HL-60/S4 treated with retinoic acid at 250 ng/mL for 4 days and 3 days (cell line): ENCODE measurements around the gene RAPGEF6.

Experiments used
- in situ Hi-C: fragments of 300-500 bp; cut with MboI; formaldehyde crosslinking; loops from 2 replicates; pipeline ENCODE4 v1.7.0; 2022; ENCODE audit warnings: low sequenced_read_pairs

Gene RAPGEF6

DNA sequence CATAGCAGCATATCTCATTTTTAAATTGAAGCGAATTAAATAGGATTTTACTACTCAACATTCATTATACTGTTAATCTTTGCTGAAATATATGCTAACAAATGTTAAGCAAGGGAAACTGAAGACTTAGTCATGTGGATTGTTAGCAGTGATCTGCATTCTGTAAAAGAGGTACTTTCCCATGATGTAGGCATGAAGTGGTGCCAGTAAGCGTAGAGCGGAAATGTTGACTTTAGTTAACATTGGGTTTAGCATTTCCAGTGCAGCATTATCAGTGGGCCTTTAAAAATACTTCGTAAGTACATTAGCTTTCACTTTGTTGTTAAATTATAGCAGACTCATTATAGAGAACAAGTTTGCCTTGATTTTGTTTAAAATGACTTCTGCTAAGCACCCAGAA is 240.9 kb downstream of the RAPGEF6 start:
- in situ Hi-C loops = loop anchor here (25.0 kb wide), 1 partner anchor 232 kb away; the partner anchor contains the start of genes HINT1 and LYRM7

DNA sequence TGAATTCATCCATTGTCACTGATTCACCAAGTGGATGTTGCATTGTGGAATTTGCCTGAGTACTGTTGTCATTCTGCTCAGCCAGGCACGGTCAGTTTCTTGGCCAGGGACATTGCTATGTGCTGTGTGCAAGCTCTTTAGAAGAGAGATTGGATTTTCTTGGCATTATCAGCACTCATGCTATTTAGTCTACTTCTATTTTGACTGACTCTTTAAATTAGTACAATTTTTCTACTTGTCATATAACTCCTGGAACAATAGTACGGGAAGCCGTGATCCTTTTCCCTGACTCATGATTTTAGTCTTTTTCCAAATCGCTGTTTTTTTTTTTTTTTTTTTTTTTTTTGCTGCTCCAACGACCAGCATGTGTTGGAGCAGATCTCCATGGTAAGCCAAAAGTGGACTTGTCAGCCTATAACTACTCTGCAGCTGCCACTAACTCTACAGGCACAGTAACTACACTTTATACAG is 241.5 kb downstream of the RAPGEF6 start:
- in situ Hi-C loops = loop anchor here (25.0 kb wide), 1 partner anchor 231 kb away; the partner anchor contains the start of genes HINT1 and LYRM7

DNA sequence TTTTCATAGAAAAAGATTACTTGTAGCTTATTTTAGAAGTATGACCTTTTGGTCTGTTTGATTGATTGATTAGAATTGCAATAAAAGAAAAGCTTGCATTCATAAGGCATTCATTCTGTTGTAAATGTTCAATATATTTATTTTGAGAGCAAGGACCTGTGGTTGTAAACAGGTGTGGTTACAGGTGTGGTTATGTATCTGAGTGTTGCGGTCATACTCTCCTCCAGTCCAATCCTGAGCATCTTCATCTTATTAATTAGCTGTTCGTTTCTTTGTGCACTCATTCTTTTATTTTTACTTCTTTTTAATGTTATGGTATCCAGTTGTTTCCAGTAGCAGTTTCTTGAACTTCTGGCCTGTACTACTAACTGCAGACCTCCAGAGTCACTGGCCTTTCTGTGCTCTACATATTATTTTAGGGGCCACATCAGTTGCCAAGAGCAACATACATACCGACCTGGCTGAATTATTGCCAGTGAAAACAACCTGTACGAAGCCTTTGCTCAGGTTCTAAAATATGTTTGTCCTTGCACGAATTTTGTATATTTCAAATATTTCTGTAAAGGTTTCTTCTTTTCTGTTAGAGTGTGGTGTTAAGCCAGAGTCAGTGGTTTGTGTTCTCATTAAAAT is 242.4 kb downstream of the RAPGEF6 start:
- in situ Hi-C loops = loop anchor here (25.0 kb wide), 1 partner anchor 230 kb away; the partner anchor contains the start of genes HINT1 and LYRM7

DNA sequence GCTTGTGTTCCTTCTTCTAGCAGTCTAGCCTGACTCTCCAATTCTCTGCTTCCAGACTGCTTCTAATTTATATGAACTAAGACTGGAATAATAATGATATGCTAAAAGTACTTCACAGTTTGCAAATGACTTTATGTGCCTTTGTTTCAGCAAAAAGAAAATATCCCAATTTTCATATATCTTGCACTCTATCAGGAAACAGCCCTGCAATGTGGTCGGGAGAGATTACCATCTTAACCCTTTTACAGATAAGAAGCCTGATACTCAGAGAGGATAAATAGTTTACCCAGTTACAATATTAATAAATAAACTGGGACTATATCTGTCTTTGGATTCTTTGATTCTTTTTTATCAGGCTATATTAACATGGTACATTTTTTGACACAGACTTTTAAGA is 245.2 kb downstream of the RAPGEF6 start:
- in situ Hi-C loops = loop anchor here (25.0 kb wide), 1 partner anchor 228 kb away; the partner anchor contains the start of genes HINT1 and LYRM7

DNA sequence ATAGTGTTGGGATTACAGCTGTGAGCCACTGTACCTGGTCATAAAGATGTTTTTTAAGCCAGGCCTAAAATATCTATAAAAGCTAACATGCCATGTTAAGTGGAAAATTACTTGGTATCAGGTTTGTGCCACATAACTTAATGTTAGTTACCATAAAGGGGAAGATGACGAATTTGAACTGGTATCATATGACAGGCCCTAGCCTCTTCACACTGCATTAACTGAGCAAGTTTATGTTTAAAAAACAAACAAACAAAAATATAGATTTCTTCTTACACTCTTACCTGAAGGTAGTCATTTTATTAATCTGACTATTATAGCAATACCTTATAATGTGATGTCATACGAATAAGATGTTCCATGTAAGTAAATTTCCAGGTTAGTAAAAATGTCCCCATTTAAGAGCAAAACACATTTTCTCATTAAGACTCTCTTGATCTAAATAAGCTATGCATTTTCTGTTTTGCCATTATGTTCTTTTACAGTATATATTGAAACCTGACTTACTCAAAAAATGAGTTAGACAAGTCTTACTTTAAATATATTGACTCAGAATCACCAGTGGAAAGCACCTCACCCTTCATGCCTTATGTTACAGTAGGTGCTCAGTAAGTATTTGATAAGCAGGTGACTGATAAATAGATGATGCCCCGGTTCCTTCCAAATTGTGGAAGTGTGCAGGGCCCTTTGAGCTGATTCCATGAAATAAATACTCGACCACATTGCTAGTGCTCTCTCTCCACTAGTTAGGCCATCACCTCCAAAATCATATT is 245.7 kb downstream of the RAPGEF6 start:
- in situ Hi-C loops = loop anchor here (25.0 kb wide), 1 partner anchor 227 kb away; the partner anchor contains the start of genes HINT1 and LYRM7

DNA sequence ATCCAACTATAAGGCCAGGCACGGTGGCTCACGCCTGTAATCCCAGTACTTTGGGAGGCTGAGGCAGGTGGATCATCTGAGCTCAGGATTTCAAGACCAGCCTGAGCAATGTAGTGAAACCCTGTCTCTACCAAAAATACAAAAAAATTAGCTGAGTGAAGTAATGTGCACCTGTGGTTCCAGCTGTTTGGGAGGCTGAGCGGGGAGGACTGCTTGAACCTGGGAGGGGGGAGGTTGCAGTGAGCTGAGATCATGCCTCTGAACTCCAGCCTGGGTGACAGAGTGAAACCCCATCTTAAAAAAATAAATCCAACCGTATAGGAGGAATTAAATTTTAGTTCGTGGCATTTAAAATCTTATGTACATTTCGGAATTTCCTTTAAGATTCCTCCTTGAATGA is 247.8 kb downstream of the RAPGEF6 start:
- in situ Hi-C loops = loop anchor here (25.0 kb wide), 1 partner anchor 225 kb away; the partner anchor contains the start of genes HINT1 and LYRM7

DNA sequence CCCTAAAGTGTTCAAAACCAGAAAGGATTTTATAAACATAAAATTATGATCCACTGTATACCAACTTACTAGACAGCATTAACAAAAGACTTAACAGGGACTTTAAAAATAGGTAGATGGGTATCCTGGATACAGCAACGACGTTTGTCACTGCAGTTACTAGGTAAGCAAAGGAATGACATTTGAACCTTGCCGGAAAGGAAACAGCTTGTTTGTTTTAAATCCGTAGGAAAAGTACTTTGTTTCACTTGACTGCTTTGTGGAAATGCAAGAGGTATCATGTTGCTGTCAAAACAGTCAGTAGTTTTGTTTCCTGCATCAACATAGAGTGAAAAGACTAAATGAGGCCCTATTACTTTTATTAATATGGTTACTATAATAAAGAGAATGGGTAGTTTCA is 248.2 kb downstream of the RAPGEF6 start:
- in situ Hi-C loops = loop anchor here (25.0 kb wide), 1 partner anchor 224 kb away; the partner anchor contains the start of genes HINT1 and LYRM7

DNA sequence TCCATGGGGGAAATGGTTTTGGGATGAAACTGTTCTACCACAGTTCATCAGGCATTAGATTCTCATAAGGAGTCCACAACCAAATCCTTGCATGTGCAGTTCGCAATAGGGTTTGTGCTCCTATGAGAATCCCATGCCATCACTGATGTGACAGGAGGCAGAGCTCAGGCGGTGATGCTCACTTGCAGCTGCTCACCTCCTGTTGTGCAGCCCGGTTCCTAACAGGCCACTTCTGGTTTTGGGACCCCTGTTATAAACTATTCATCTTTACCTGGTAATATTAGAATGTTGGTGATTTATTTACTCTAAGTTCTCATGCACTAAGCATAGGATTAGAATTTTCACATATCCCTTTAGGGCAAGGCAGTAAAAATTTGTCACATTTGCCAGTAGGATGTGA is 248.9 kb downstream of the RAPGEF6 start:
- in situ Hi-C loops = loop anchor here (25.0 kb wide), 1 partner anchor 224 kb away; the partner anchor contains the start of genes HINT1 and LYRM7

DNA sequence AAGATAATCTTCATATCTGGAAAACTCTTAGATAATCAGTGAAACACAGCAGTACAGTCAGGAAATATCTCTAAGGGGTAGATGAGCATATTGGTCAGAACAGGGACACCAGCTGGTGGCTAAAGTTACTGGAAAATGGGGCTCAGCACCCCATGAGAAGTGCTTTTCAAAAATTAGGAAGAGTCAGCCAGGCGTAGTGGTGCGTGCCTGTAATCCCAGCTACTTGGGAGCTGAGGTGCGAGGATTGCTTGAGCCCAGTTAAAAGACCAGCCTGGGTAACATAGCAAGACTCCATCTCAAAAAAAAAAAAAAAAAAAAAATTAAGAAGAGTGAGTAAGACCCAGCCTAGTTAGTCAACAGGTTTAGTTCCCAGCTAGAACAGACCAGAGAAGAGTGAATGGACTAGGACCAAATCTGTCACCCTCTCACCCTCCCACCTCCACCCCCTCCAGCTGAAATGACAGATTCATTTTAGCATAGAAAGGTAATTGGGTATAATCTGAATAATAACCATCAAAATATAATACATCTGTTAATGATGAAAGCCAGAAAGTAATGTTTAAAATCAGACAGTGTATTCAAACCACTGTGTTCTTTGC is 250.3 kb downstream of the RAPGEF6 start:
- in situ Hi-C loops = loop anchor here (25.0 kb wide), 1 partner anchor 222 kb away; the partner anchor contains the start of genes HINT1 and LYRM7

DNA sequence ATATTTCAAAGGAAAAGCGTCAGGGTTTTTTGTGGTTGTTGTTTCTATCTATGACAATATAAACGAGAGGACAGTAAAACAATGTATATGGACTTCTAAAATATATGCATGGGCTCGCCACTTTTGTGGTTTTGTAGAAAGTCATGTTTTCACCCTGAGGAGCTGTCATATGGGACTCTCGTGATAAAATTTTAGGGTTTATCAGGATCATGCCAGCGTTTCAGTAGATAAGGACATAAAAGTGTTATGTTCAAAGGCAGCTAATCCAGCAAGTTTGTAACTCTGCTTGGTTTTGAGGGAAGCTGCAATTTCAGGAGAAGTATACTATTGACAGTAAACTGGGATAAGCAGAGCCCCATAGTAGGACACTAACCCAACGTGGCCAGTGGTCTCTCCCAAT is 250.9 kb downstream of the RAPGEF6 start:
- in situ Hi-C loops = loop anchor here (25.0 kb wide), 1 partner anchor 222 kb away; the partner anchor contains the start of genes HINT1 and LYRM7

DNA sequence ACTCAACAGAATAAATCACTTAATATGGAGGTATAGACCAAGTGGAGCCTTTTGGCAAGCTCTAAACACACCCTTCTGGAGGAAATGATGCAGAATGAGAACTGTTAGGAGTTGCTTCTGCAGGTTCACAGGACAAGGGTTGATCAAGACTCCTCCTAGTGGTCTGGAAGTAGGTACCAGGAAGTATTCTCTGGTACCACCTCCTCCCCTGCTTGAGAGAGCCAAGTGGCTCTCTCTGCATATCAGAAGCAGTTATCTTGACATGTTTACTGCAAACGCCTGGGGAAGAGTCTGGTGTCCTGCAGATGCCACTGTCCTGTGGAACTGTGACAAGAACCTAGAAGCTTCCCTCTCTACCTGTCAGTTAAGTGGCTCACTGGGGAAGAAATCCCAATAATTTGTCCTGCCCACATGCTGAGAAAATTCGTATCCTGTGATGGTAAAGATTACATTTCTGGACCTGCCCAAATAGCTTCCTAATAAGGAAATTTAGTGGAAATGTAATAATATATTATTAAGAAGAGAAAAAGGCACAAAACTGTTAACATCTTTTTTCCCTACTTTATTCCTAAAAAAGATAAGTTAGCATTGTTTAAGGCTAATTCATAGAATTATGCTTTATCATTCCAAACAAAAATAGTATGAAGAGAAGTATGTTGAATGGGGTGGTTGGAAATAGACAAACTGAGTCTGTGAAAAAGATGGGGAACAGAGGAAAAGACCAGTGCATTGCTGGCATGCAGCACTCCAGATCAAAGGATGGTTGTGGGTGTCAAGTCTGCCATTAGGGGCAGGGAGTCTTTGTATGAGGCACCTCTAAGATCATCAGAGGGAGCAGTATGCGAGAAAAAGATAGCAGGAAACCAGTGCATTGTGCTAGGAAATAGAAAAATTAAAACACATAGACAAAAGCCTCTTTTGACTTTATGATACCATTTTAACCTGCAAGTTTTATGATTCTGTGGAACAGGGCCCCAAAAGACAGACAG is 252.3 kb downstream of the RAPGEF6 start:
- in situ Hi-C loops = loop anchor here (25.0 kb wide), 1 partner anchor 220 kb away; the partner anchor contains the start of genes HINT1 and LYRM7

DNA sequence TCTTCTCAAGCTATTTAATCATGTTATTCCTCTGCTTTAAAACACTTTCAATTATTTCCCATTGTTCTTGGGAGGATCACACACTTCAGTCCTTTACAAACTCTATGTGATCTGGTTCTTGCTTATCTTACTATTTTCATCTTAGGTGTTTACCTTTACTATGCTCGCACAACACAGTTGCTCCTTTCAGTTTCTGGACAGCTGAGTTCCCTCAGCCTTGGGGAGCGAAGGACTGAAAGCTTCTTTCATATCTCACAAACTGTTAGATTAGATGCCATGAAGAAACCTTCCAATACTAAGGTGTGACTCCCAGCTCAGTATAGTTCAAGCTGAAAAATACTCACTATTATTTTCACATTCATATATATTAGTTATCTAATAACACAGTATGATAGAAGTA is 253.3 kb downstream of the RAPGEF6 start:
- in situ Hi-C loops = loop anchor here (25.0 kb wide), 1 partner anchor 219 kb away; the partner anchor contains the start of genes HINT1 and LYRM7

DNA sequence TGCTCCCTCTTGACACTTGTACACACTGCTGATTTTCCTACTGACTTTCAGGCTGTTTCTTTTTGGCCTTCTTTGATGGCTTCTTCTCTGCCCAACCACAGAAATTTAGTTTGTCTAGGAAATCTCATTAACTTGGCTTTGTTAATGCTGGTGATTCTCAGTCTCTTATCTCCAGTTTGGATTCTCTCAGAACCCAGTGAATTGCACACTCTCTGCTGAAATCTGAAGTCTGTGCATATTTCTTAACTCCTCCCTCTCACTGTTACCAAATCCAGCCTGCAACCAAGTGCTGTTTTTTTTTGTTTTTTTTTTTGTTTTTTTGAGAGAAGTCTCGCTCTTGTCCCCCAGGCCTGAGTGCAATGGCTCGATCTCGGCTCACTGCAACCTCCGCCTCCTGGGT is 254.0 kb downstream of the RAPGEF6 start:
- in situ Hi-C loops = loop anchor here (25.0 kb wide), 1 partner anchor 219 kb away; the partner anchor contains the start of genes HINT1 and LYRM7

DNA sequence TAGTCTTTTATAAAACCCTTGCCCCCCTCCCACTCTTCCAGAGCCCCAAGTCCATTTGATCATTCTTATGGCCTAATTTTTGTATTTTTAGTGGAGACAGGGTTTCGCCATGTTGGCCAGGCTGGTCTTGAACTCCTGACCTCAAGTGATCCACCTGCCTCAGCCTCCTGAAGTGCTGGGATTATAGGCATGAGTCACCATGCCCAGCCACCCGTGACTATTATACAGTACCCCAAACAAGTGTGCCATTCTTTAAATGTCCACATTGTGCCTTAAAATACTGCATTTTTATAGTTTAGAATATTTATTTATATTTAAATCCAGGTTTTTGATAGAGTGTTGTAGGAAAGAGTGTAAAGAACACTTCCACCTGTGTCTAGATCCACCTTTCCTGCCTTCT is 254.8 kb downstream of the RAPGEF6 start:
- in situ Hi-C loops = loop anchor here (25.0 kb wide), 1 partner anchor 218 kb away; the partner anchor contains the start of genes HINT1 and LYRM7

DNA sequence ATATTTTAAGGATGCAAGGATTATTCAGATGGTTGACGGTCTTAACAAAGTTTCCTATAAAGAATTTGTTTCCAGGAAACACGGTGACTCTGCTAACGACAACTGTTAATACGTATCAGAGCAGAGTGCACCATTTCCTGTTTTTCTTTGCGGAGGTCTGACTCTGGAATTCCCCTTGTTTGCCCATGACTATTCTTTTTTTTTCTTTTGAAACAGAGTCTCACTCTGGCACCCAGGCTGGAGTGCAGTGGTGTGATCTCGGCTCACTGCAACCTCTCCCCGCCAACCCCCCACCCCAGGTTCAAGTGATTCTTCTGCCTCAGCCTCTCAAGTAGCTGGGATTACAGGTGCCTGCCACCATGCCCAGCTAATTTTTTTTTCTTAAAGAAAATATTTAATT is 255.3 kb downstream of the RAPGEF6 start:
- in situ Hi-C loops = loop anchor here (25.0 kb wide), 1 partner anchor 217 kb away; the partner anchor contains the start of genes HINT1 and LYRM7

DNA sequence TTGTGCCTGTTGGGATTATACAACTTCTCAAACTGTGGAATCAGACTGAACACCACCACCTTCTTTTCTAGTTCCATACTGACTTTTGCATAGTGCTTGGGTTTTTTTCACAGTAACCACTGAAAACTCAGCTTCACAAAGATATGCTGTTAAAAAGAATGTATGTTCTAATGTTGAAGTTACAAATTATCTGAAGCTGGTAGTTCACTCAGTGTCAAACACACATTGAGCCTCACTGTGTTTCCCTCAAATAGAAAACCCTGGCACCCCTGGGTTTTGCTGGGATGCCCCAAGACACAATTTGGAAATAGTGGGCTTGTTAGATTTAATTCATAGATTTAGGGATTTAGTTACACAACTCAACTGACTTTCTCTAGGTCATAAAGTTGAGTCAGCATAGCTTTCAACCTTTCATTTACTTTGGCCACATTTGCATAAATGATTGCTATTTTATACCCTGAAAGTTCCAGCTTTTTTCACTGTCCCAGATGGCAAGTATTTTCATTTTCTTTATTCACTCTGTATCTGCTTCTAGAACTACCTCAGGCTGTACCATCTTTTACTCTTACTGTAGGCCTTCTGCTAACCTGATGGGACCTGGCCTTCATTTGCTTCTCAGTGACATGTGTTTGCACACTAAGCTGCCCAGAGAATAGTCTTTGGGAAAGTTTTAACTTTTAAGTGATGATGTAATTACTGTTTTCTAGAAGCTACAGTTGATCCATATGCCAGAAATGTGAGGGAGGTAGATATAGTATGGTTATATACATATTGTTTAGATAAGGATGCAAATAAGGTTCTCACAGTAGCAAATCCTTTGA is 256.1 kb downstream of the RAPGEF6 start:
- in situ Hi-C loops = loop anchor here (25.0 kb wide), 1 partner anchor 217 kb away; the partner anchor contains the start of genes HINT1 and LYRM7

DNA sequence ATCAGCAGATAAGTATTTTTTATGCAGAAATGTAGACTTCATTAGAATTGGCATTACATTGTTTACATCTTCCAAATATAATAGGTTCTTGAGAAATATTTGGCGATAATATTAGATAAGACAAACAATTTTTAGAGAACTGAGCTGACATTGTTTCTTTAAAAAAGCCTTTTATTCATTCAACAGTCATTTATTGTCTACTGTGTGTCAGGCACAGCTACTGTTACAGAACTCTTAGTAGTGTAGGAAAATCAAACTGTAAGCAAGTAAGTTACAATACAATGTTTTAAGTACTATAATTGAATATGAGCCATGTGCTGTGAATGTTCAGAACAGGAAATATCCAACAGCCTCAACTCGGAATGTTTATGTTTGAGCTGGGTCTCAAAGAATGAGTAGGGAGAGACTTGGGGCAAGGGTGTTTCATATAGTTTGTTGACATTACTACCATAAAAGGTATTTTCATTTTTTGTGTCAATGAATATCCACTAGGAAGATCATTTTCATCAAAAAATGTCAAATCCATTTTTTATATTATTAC is 257.2 kb downstream of the RAPGEF6 start:
- in situ Hi-C loops = loop anchor here (25.0 kb wide), 1 partner anchor 216 kb away; the partner anchor contains the start of genes HINT1 and LYRM7

DNA sequence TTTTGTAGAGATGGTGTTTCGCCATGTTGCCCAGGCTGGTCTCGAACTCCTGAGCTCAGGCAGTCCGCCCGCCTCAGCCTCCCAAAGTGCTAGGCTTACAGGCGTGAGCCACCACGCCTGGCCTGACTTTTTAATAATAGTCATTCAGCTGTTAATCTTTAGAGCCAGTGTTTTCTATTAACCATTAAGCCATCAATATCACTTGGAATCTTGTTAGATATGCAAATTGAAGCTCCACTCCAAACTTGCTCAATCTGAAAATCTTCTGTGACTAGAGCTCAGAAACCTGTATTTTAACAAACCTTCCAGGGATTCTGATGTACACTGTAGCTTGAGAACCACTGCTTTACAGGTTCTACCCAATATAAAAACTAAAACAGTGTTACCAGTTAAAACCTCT is 257.7 kb downstream of the RAPGEF6 start:
- in situ Hi-C loops = loop anchor here (25.0 kb wide), 1 partner anchor 215 kb away; the partner anchor contains the start of genes HINT1 and LYRM7
